Stimulated activated CD8-positive, alpha-beta memory T cell treated with anti-CD3 and anti-CD28 coated beads, Interleukin-15, amount 100 ng/mL, for 4 hours (primary cell): ENCODE results near the gene TNFRSF6B.
"Not testable (repeated sequence)": the region's sequence is repeated elsewhere in the genome, so short reads cannot be mapped to it uniquely, and the experiment has no call there.

Source experiments
- DNase-seq, 2 donors: peaks; one replicate each; pipeline ENCODE4 v3.0.0-alpha.2; 2020; ENCODE audit warnings: low read depth in 2 of 2

Gene TNFRSF6B

DNA sequence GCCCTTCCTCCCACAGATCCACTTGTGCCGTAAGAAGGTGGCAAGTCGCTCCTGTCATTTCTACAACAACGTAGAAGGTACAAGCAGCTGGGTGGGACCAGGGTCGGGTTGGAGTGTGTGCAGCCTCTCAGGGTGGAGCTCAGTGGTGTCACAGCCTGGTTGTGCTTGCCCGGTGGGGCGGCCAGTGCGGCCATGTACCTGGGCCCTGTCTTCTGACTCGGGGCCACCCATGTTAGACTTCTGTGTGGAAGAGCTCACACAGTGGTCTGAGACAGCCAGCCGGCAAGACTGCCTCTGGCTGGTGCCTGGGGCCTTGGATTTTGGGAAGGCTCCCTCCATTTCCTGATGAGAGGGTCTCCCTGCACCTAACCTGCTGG, 33.7 kb upstream of the TNFRSF6B start:
- no peak for DNase-seq

DNA sequence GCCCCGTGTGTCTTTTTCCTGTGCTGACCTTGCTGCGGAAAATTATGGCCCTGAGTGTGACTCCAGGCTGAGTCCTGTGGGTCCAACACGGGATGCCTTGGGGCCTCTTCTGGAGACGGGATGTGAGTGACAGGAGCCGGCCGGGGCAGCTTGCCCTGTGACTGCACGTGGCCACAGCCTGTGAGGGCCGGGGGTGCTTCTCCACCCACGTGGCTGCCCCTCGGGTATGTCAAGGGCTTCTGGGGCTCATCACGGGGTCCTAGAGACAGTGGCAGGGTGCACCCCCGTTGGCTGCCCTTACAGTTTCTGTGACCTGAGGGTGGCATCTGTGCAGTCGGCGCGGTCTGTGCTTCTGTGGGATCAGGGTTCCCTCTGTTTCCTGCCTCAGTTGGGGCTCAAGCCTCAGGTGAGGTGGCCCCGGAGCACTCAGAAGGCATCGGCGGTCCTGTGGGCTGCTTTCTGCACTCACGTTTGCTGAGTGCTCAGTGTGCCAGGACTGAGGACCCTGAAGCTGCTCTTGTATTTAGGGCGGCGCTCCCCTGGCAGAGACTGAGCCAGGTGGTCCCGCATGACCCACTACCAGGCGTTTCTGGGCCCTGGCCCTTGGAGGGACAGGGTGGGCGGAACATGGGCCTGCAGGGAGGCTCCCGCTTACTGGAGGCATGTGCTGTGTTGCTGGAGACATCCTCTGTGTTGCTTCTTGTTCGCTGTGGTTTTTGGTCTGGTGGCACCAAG, 33.0 kb upstream of the TNFRSF6B start:
- DNase-seq: no peak

DNA sequence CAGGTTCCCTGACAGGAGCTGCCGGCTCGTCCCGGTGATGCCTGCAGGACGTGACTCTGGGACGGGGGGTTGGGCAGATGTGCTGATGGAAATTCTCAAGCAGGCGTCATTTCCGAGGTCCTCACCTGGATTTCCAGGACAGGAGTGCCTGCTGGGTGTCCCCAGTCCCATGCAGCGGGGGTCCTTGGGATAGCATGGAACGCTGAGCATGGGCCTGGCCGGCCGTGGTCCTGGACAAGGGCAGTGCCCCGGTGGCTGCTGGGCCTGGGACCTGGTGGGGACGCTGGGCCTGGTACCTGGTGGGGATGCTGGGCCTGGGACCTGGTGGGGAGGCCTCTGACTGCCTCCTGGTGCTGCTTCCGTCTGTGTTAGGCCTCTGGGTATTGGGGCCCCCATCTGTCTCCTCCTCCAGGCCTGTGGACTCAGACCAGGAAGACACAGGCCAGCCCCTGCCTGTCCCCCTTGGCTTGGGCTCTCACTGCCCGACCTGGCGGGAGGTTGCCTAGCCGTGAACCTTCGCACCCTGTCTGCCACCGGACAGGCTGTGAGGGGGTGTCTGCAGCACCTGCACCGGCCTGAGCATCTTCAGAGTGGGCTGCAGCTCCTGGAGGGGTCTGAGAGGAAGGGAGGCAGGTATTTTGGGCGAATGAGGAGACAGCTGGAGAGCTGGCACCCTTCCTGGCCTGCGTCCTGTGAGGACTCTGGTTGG, 32.2 kb upstream of the TNFRSF6B start:
- DNase-seq: no peak

GRCh38 chr20:63664861-63665594, 31.4 kb upstream of the TNFRSF6B start:
- no peak for DNase-seq

DNA sequence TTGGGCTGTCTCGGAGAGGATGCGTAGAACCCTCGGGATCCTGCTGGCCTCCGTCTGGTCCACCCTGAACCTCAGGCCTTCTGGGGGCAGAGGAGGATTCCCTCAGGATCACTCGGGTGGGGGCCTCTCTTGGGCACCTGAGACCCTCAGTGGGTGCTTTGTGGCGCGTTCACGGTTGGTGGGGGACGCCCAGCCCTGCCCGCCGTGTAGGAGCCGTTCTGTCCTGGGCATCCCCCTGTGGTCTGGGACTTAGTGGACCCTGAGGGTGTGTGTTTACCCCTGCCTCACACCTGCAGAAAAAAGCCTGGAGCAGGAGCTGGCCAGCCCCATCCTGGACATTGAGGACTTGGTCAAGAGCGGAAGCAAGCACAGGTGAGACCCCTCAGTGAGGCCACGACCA, 30.7 kb upstream of the TNFRSF6B start:
- DNase-seq: no peak

DNA sequence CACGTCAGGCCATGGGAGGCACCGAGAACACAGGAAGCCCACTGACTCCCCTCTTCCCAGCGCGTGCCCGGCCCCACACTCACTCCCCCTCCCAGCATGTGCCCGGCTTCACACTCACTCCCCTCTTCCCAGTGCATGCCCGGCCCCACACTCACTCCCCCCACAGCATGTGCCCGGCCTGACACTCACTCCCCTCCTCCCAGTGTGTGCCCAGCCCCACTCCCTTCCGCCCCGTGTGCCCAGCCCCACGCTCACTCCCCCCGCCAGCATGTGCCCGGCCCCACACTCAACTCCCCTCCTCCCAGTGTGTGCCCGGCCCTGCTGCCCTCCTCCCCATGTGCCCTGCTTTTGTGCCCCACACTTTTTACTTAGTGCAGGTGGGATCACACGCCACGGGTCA, 28.6 kb upstream of the TNFRSF6B start:
- DNase-seq: no peak

- no peak for DNase-seq
Measured at GRCh38 chr20:63668351-63668750, 28.1 kb upstream of the TNFRSF6B start.

DNA sequence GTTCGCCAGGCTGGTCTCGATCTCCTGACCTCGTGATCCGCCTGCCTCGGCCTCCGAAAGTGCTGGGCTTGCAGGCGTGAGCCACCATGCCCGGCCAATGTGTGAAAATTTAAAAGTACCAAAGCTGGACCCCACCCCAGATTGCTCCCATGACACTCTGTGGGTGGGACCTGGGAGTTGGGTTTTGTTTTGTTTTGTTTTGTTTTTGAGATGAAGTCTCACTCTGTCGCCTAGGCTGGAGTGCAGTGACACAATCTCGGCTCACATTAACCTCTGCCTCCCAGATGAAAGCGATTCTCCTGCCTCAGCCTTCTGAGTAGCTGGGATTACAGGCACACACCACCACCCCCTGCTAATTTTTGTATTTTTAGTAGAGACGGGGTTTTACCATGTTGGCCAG, 24.8 kb upstream of the TNFRSF6B start:
- DNase-seq: not testable (repeated sequence)

- no peak for DNase-seq
Measured at GRCh38 chr20:63672666-63673065, 23.8 kb upstream of the TNFRSF6B start.

DNA sequence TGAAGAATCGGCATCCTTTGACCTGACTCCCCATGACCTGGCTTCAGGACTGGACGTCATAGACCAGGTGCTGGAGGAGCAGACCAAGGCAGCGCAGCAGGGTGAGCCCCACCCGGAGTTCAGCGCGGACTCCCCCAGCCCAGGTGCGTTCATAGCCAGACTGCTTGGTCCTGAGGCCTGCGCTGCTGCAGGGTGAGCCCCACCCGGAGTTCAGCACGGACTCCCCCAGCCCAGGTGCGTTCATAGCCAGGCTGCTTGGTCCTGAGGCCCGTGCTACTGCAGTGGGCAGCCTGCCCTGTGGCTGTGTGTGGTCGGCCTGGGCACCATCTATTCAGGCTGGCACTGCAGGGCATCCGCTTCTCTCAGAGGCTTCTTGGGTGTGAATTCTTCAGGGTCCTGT, 22.5 kb upstream of the TNFRSF6B start:
- no peak for DNase-seq

- no peak for DNase-seq
Measured at GRCh38 chr20:63675681-63676368, 20.6 kb upstream of the TNFRSF6B start.

DNA sequence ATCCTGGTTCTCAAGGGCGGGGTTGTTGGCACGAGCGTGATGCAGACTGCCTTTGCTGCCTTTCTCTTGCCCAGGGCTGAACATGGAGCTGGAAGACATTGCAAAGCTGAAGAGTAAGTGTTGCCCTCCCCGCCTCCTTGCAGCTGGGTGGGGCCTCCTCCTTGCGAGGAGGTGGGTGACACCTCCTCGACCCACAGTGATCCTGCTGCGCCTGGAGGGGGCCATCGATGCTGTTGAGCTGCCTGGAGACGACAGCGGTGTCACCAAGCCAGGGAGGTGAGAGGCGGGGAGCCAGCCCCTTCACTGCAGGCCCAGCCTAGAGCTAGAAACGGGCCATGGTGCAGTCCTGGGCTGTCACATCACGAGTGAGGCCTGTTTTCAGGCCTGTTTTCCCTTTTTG, 18.4 kb upstream of the TNFRSF6B start:
- no peak for DNase-seq

DNA sequence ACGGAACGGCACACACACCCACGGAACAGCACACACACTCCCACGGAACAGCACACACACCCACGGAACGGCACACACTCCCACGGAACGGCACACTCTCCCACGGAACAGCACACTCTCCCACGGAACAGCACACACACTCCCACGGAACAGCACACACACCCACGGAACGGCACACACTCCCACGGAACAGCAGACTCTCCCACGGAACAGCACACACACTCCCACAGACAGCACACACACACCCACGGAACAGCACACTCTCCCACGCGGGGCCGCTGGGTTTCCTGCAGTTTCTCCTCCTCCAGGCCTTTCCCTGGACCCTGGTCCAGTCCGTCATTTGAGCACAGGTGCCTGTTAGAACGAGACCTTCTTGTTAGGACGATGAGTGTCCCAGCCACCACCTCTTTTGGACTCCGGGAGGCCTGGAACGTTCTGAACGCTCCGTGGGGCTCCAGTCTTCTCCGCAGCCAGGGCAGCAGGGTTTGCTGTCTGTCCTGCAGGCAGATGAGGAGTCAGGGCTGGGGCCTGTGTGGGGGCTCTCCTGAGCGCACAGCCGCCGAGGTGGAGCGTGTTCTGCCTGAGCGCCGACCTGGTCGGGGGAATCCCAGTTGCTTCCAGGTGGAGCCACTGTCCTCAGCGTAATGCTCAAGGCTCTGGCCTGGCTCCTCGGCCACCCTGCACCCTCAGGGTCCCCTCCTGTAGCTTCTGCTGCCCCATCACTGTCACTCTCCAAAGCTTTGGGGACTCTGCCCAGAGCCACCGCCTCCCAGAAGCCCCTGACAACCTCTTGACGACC, 17.6 kb upstream of the TNFRSF6B start:
- DNase-seq: no peak

GRCh38 chr20:63679799-63680305, 16.6 kb upstream of the TNFRSF6B start:
- no peak for DNase-seq

DNA sequence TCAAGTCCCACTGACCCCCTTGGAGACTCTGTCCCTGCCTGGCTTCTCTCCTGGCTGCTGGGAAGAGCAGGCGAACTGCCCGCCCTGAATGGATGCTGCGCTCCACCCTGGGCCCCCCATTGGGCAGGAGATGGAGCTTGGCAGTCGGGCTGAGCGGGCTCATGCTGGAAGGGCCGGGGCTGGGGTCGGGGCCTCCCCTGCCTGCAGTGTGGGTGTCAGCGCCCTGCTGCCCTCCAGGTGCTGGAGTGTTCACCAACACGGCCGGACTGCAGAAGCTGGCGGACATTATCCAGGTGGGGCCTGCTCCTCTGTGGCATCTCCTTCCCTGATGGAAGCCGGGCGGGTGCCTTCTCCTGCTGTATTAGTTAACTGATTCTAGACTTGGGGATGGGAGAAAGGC, 16.0 kb upstream of the TNFRSF6B start:
- no peak for DNase-seq

- no peak for DNase-seq
Measured at GRCh38 chr20:63680857-63681608, 15.4 kb upstream of the TNFRSF6B start.

- no peak for DNase-seq
Measured at GRCh38 chr20:63681609-63682142, 14.8 kb upstream of the TNFRSF6B start.

GRCh38 chr20:63682384-63683139, 13.9 kb upstream of the TNFRSF6B start:
- no peak for DNase-seq

DNA sequence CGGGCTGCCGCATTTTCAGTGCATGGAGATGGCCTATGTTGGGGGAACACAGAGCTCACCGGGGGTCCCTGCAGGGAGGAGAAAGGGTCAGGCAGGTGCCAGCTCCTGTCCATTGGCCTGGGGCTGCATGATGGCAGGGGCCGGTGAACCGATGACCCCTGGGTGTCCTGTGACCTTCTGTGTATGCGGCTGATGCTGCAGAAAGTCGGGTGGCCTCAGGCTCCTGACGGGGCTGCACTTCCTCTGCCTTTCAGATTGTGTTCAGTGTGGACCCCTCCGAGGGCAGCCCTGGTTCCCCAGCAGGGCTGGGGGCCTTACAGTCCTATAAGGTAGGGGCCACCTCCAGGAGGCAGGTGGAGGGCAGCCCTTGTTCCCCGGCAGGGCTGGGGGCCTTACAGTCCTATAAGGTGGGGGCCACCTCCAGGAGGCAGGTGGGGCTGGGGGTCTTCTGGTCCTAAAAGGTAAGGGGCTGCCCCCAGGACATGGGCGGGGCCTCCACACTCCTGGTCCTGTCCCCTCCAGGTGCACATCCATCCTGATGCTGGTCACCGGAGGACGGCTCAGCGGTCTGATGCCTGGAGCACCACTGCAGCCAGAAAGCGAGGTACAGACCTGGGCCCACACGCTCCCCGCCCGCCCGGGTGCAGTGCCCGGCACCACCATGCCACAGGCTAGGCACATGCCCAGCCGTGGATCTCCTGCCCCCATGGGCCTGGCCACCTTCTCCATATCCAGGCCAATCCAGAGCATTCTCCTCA, 11.0 kb upstream of the TNFRSF6B start:
- DNase-seq: no peak
